Measurements from ENCODE around the gene AGAP1. TPM values are rescaled to one million over a fixed set of nuclear protein-coding genes. Genes with fewer than 3 reads are reported as not detected.
A peak's percentile ranks its signal among the peaks of the same experiment; 100 is the strongest.

Gene AGAP1
- total RNA-seq, 1 donor from 2014 or later = 36.2 TPM

DNA sequence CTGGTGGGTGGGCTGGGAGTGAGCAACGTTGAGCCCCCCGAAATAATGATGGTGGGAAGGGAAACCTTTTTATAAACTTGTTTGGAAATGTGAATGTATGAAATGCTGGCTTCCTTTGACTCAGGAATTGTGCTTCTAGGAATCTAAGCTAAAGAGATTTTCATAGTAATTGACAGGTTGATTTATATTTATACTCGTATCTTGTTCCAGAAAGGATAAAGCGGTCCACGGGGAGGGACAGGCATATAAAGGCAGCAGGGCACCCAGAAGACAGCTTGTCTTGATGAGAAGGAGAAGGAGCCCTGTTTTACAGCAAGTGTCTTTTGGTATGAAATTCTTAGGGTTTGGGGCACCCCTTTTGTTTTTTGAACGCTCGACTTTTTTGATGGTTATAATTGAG lies 157.8 kb downstream of the AGAP1 start:
- DNase-seq (no peak), ATAC-seq (no peak)
- Histone ChIP-seq H3K9me3 (no peaks in the 10 kb centered on the region), H3K36me3 (no peaks in the 10 kb centered on the region), H3K27ac (no peak overlapping the region), H3K4me1 (peaks cover 4% of the 10 kb centered on the region), H3K27me3 (ENCODE audit: low read depth) (no peaks in the 10 kb centered on the region), H3K4me3 (no peak overlapping the region)
- TF ChIP-seq, protein P1, sequence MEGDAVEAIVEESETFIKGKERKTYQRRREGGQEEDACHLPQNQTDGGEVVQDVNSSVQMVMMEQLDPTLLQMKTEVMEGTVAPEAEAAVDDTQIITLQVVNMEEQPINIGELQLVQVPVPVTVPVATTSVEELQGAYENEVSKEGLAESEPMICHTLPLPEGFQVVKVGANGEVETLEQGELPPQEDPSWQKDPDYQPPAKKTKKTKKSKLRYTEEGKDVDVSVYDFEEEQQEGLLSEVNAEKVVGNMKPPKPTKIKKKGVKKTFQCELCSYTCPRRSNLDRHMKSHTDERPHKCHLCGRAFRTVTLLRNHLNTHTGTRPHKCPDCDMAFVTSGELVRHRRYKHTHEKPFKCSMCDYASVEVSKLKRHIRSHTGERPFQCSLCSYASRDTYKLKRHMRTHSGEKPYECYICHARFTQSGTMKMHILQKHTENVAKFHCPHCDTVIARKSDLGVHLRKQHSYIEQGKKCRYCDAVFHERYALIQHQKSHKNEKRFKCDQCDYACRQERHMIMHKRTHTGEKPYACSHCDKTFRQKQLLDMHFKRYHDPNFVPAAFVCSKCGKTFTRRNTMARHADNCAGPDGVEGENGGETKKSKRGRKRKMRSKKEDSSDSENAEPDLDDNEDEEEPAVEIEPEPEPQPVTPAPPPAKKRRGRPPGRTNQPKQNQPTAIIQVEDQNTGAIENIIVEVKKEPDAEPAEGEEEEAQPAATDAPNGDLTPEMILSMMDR (IDR thresholded peaks at IDR 0.05) = no peak
- intact Hi-C loops (cut with DNase I) = no loop called here

DNA sequence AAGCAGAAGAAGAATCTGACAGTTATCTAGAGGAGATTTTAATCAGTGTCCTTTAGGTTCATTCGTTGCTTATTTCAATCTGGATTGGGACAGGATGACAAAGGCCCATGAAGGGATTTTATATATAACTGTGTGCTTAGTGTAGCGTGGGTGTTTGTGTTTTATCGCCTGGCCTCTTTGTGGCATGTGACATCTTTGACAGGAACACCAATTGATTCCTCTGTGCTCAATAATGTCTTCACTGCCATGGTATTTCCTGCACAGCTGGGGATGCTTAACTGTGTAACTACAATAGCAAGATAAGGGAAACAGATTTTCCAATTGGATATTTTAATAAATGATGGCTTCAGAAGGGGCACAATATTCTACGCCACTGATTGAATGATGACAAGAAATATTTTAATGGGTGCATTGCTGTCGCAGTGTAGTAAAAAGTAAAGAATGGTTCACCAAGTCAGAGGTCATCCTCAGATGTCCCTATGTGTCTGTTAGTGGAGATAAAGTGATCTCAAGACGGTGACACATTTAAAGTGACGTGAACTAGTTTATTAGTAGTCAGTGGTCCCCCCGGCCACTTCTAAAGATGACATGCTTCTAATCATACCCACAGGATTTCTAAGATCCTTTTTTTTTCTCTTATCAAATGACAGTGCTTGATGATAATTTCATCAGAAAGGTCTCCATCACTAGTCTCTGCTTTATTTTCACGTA lies 160.4 kb downstream of the AGAP1 start:
- intact Hi-C loops (cut with DNase I) = no loop called here
- Histone ChIP-seq H3K27me3 (ENCODE audit: low read depth) (no peaks in the 10 kb centered on the region), H3K27ac (no peak overlapping the region), H3K9me3 (no peaks in the 10 kb centered on the region), H3K36me3 (no peaks in the 10 kb centered on the region), H3K4me1 (peaks cover 20% of the 10 kb centered on the region), H3K4me3 (no peak overlapping the region)
- DNase-seq (no peak), ATAC-seq (peak in 1 of 2 donors; percentile 31)
- TF ChIP-seq, protein P1 (IDR thresholded peaks at IDR 0.05) = no peak

DNA sequence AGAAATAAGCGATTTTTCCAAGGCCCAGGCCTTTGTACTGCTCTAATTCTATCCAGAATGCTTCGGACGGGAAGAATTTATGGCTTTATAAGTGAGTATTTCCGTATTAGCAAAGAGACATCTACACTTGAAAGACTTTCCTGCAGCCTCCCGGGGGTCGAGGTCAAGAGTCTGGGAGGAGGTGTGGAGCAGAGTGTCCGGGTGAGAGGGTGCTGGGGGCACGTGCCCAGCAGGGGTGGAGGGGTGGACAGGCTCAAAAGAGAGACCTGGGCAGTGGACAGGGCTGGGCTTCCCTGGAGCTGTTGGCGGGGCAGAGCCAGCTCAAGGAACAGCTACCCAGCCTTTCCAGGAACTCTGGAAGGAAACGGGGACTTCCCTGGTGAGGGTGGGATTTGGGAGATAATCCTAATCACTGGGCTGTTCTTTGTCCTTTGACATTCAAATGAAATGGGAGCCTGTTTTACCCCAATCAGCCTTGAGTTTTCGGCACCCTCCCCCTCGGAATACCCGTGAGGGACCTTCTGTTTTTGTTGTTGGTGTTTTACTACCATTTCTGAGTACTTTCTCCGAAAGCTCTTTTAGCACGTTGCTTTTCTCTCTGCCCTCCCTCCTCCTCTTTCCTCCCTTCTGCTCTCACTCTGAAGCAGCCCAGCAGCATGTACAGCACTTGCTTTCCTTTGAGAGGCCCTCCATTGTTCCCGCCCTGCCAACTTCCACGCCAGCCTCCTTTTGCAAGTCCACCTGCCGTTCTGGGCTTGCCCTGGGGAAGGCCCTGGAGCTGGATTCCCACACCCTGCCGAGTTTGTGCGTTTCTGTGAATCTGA lies 164.7 kb downstream of the AGAP1 start:
- intact Hi-C loops (cut with DNase I) = no loop called here
- TF ChIP-seq, protein P1 (IDR thresholded peaks at IDR 0.05) = no peak
- peaks cover 25% of the 10 kb centered on the region for H3K4me1 ChIP-seq
- H3K27ac ChIP-seq = no peak overlapping the region
- no peaks in the 10 kb centered on the region for H3K36me3 ChIP-seq
- no peaks in the 10 kb centered on the region for H3K9me3 ChIP-seq
- no peak overlapping the region for H3K4me3 ChIP-seq
- peak; percentile 80 to 88 for ATAC-seq
- H3K27me3 ChIP-seq (ENCODE audit: low read depth) = no peaks in the 10 kb centered on the region
- DNase-seq = peak; percentile 69

DNA sequence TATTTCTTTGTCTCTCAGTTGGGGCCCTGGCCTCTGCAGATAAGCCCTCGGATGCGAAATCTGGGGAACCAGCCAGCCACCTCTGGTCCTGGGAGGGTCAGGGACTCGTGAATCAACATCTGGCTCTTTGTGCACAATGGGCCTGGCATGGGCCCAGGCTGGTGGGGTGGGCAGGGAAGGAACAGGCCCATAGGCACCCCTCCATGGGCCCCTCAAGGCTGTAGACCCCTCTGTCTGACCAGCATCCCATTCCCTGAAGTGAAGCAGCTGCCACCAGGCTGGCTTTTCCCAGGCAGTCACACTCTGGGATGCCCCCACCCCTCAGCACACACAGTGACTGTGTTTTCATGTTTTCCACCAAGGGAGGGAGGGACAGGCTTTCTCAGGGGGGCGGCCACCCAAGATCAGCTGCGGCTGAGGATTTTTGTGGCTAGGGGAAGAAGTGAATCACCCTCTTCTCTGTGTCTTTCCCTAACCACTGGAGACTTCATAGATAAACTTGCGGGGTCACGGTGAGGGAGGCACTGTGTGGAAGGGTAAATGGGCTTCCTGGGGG lies 166.0 kb downstream of the AGAP1 start:
- no peaks in the 10 kb centered on the region for H3K27me3 ChIP-seq (ENCODE audit: low read depth)
- intact Hi-C loops (cut with DNase I) = no loop called here
- DNase-seq = no peak
- no peak for ATAC-seq
- H3K4me1 ChIP-seq = peaks cover 25% of the 10 kb centered on the region
- H3K36me3 ChIP-seq = no peaks in the 10 kb centered on the region
- no peaks in the 10 kb centered on the region for H3K9me3 ChIP-seq
- TF ChIP-seq, protein P1 (IDR thresholded peaks at IDR 0.05) = no peak
- no peak overlapping the region for H3K27ac ChIP-seq
- no peak overlapping the region for H3K4me3 ChIP-seq

DNA sequence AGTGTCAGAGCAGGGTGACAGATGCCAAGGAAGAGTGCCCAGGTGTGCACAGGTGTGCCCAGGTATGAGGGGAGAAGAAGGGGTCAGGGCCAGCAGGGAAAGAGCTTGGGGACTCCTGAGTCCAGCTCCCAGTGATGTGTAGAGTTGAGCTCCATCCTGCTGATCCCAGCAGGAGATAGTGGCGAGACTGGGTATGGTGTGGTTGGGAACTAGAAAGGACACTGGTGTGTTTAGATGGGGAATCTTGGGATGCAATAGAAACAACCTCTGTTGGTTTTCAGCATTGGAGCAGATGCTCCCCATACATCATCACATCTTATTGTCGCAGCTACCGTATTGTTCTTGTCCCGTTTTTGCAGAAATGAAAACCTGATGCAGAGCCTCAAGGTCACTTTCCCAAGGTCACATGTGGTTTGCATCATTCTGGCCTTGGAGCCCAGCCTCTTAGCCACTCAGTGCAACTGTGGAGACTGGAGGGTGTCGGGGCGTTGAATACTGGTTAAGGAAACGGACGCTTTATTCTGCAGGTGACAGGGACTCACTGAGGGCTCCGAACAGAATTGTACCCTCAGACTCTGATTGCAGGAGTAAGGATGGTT lies 166.7 kb downstream of the AGAP1 start:
- intact Hi-C loops (cut with DNase I) = no loop called here
- TF ChIP-seq, protein P1 (IDR thresholded peaks at IDR 0.05) = no peak
- no peak for ATAC-seq
- Histone ChIP-seq H3K4me1 (peaks cover 32% of the 10 kb centered on the region), H3K27me3 (ENCODE audit: low read depth) (no peaks in the 10 kb centered on the region), H3K4me3 (no peak overlapping the region), H3K9me3 (no peaks in the 10 kb centered on the region), H3K36me3 (no peaks in the 10 kb centered on the region), H3K27ac (no peak overlapping the region)
- DNase-seq = no peak

Measured in lower lobe of right lung (tissue), 2 donors.